Raji (cell line): ENCODE results near the gene APOBEC3G.

Experiments used
- POLR2A ChIP-seq: IDR thresholded peaks from 2 replicates; pipeline ENCODE4 v1.6.1; 2011; ENCODE audit warnings: low read depth, low read length, control low read depth; ENCODE audit not compliant: insufficient read depth

The APOBEC3G gene

GRCh38 chr22:39078329-39078728 lies 1.3 kb downstream of the APOBEC3G start:
- TF ChIP-seq POLR2A = no peak

- no peak for TF ChIP-seq POLR2A
Observed at GRCh38 chr22:39080052-39080762, 3.1 kb downstream of the APOBEC3G start.

- TF ChIP-seq POLR2A = no peak
Observed at GRCh38 chr22:39081016-39081415, 3.9 kb downstream of the APOBEC3G start.

GRCh38 chr22:39081598-39081997 lies 4.5 kb downstream of the APOBEC3G start:
- no peak for TF ChIP-seq POLR2A

- TF ChIP-seq POLR2A = no peak
Observed at GRCh38 chr22:39083212-39084165, 6.4 kb downstream of the APOBEC3G start.

GRCh38 chr22:39084666-39085065 lies 7.6 kb downstream of the APOBEC3G start:
- TF ChIP-seq POLR2A = no peak

GRCh38 chr22:39087098-39087497 lies 10.0 kb downstream of the APOBEC3G start:
- TF ChIP-seq POLR2A = no peak

GRCh38 chr22:39087881-39088684 lies 11.0 kb downstream of the APOBEC3G start:
- TF ChIP-seq POLR2A = no peak

GRCh38 chr22:39088685-39089032 lies 11.6 kb downstream of the APOBEC3G start:
- no peak for TF ChIP-seq POLR2A

GRCh38 chr22:39089928-39090327 lies 12.9 kb downstream of the APOBEC3G start:
- no peak for TF ChIP-seq POLR2A

GRCh38 chr22:39090426-39091064 lies 13.5 kb downstream of the APOBEC3G start:
- TF ChIP-seq POLR2A = no peak

- no peak for TF ChIP-seq POLR2A
Observed at GRCh38 chr22:39091126-39092081, 14.3 kb downstream of the APOBEC3G start.

GRCh38 chr22:39092111-39092862 lies 15.2 kb downstream of the APOBEC3G start:
- TF ChIP-seq POLR2A = no peak
